K562 (cell line): ENCODE measurements around the gene TCP11. TPM values are rescaled to one million over a fixed set of nuclear protein-coding genes. Genes with fewer than 3 reads are reported as not detected.

Experiments used
- ATAC-seq: fragments of 200-7000 bp; cut with Tn5 transposase; 3 replicates; pipeline ENCODE4 v1.9.1; 2020; ENCODE audit warnings: moderate library complexity
- BruUV-seq: library from RNA; stranded (reverse); fragments of 400-500 nt; replicated peaks from 2 replicates; lab custom pipeline; 2021; lab: Mats Ljungman, UMichigan
- CTCF ChIA-PET: fragments of 300-600 bp; formaldehyde crosslinking; extraction: SDS; loops from one replicate; lab custom pipeline; 2021; ENCODE audit warnings: low intra/inter-chr PET ratio; lab: Yijun Ruan, JAX
- POLR2A ChIA-PET: fragments of 300-600, 350-650 bp; sonication (Branson Sonifier 250); formaldehyde crosslinking; extraction: SDS; loops from one replicate; lab custom pipeline; 2021; ENCODE audit warnings: antibody characterized with exemption, inconsistent platforms; lab: Yijun Ruan, JAX
- DNase-seq, 4 experiments: peaks; one replicate each; pipeline versions ENCODE4 v3.0.0 to v3.0.0-alpha.2; 2011 to 2018; ENCODE audit warnings: low spot score in 3 of 4, mixed read lengths in 3 of 4; ENCODE audit errors: extremely low read depth in 1 of 4
- FAIRE-seq: peaks from 2 replicates; lab custom pipeline; 2011; peaks lifted over from hg19 to GRCh38; lab: Jason Lieb, UNC
- H2AFZ ChIP-seq: 2 replicates; pipeline ENCODE4 v1.6.0; 2011; ENCODE audit warnings: low read depth, low read length, control low read depth, inconsistent platforms
- H3K27ac ChIP-seq: fragments of 200-600 bp; 3 replicates; pipeline ENCODE4 v1.8.0; 2011; ENCODE audit warnings: low read depth, mild to moderate bottlenecking, control low read depth, inconsistent platforms, low read length, moderate library complexity, mixed read lengths; ENCODE audit errors: extremely low read depth
- H3K27me3 ChIP-seq, 2 experiments: fragments of 300-600 bp in 1 of 2; 2 replicates in 1 of 2; 3 replicates in 1 of 2; pipeline versions ENCODE4 v1.6.0 to v1.8.0; 2011; ENCODE audit warnings: inconsistent platforms in 2 of 2, low read length in 2 of 2, mild to moderate bottlenecking in 1 of 2, mixed read lengths in 1 of 2, moderate library complexity in 1 of 2; ENCODE audit not compliant: control insufficient read depth in 2 of 2, insufficient read depth in 2 of 2
- H3K36me3 ChIP-seq: fragments of 300-600 bp; 3 replicates; pipeline ENCODE4 v1.8.0; 2011; ENCODE audit warnings: mild to moderate bottlenecking, low read length, inconsistent platforms; ENCODE audit not compliant: control insufficient read depth, insufficient read depth
- H3K4me1 ChIP-seq, 2 experiments: fragments of 200-600 bp in 1 of 2; replicated peaks in 1 of 2; 2 replicates in 1 of 2; 3 replicates in 1 of 2; pipeline versions ENCODE4 v1.5.1 to v1.8.0; 2011; ENCODE audit warnings: inconsistent platforms in 2 of 2, low read length in 2 of 2, mild to moderate bottlenecking in 1 of 2, mixed read lengths in 1 of 2, moderate library complexity in 1 of 2; ENCODE audit not compliant: control insufficient read depth in 2 of 2, insufficient read depth in 2 of 2
- H3K4me2 ChIP-seq: 2 replicates; pipeline ENCODE4 v1.6.1; 2011; ENCODE audit warnings: low read length, control low read depth, inconsistent platforms, mixed read lengths; ENCODE audit not compliant: insufficient read depth
- H3K4me3 ChIP-seq: fragments of 200-600 bp; sonication (generic), shearing (Covaris generic); 2 replicates; pipeline ENCODE4 v1.5.1; 2016; ENCODE audit warnings: control low read depth, inconsistent platforms
- H3K79me2 ChIP-seq: fragments of 200-600 bp; 3 replicates; pipeline ENCODE4 v1.8.0; 2011; ENCODE audit warnings: low read length, inconsistent platforms; ENCODE audit not compliant: control insufficient read depth, insufficient read depth
- H3K9ac ChIP-seq, 2 experiments: 2 replicates each; pipeline versions ENCODE4 v1.6.0 to v1.6.1; 2011; ENCODE audit warnings: low read depth in 2 of 2, low read length in 2 of 2, control low read depth in 1 of 2, inconsistent platforms in 1 of 2, mild to moderate bottlenecking in 1 of 2, mixed read lengths in 1 of 2; ENCODE audit not compliant: insufficient read depth in 1 of 2
- H3K9me1 ChIP-seq: one replicate; pipeline ENCODE4 v1.6.0; 2011; ENCODE audit warnings: inconsistent platforms, mild to moderate bottlenecking, low read length, moderate library complexity; ENCODE audit not compliant: control insufficient read depth, insufficient read depth
- H3K9me3 ChIP-seq: replicated peaks from 2 replicates; pipeline ENCODE4 v1.5.1; 2011; ENCODE audit warnings: low read depth, low read length, inconsistent platforms; ENCODE audit not compliant: control insufficient read depth, insufficient read depth
- H4K20me1 ChIP-seq: replicated peaks from 2 replicates; pipeline ENCODE4 v1.6.1; 2011; ENCODE audit warnings: low read length, inconsistent platforms, mixed read lengths; ENCODE audit not compliant: control insufficient read depth, insufficient read depth
- JUN ChIP-seq, 2 experiments: sonication (generic) in 1 of 2; formaldehyde crosslinking in 1 of 2; IDR thresholded peaks; 2 replicates each; pipeline versions ENCODE4 v1.6.1 to v1.8.0; 2012 to 2022; ENCODE audit warnings: borderline replicate concordance in 2 of 2, mild to moderate bottlenecking in 2 of 2, improper control_type of control experiment in 1 of 2, low read depth in 1 of 2, low read length in 1 of 2, missing genetic modification reagents in 1 of 2
- LARP7 ChIP-seq: fragments of 450-650 bp; IDR thresholded peaks from 2 replicates; pipeline ENCODE4 v1.6.1; 2016
- MBD2 ChIP-seq: sonication (generic); IDR thresholded peaks from 2 replicates; pipeline ENCODE4 v1.6.1; 2016; ENCODE audit warnings: low read depth, borderline replicate concordance
- NFIC ChIP-seq: fragments of 450-650 bp; IDR thresholded peaks from 2 replicates; pipeline ENCODE4 v1.6.1; 2017; ENCODE audit warnings: mild to moderate bottlenecking, inconsistent platforms
- SIN3B ChIP-seq: fragments of 450-650 bp; IDR thresholded peaks from 2 replicates; pipeline ENCODE4 v1.6.1; 2017; ENCODE audit warnings: low read depth, mild to moderate bottlenecking, moderate library complexity
- SLC30A9 ChIP-seq: fragments of 250-450 bp; sonication (Bioruptor Pico); IDR thresholded peaks from 2 replicates; pipeline ENCODE4 v1.8.0; 2022; ENCODE audit warnings: mild to moderate bottlenecking, moderate library complexity
- SNAPC5 ChIP-seq: fragments of 250-450 bp; sonication (Bioruptor Pico); IDR thresholded peaks from 2 replicates; pipeline ENCODE4 v1.8.0; 2021; ENCODE audit warnings: moderate library complexity, mild to moderate bottlenecking, inconsistent platforms
- SP2 ChIP-seq: IDR thresholded peaks from 2 replicates; pipeline ENCODE4 v1.6.1; 2011; ENCODE audit warnings: mild to moderate bottlenecking, low read depth, low read length, moderate library complexity; ENCODE audit not compliant: poor library complexity, severe bottlenecking; ENCODE audit errors: extremely low read depth
- STAT5A ChIP-seq: IDR thresholded peaks from 2 replicates; pipeline ENCODE4 v1.6.1; 2012; ENCODE audit warnings: low read length, inconsistent platforms, borderline replicate concordance
- ZBTB17 ChIP-seq: fragments of 450-650 bp; formaldehyde crosslinking; IDR thresholded peaks from 2 replicates; pipeline ENCODE4 v1.4.0; 2020; ENCODE audit warnings: mild to moderate bottlenecking
- ZBTB7A ChIP-seq: IDR thresholded peaks from 2 replicates; pipeline ENCODE4 v1.6.1; 2011; ENCODE audit warnings: low read depth, mild to moderate bottlenecking, low read length, moderate library complexity, borderline replicate concordance; ENCODE audit not compliant: control insufficient read depth
- ZHX1 ChIP-seq: fragments of 150-350 bp; conservative IDR thresholded peaks from 2 replicates; pipeline ENCODE4 v1.6.1; 2014; ENCODE audit warnings: low read length
- ZKSCAN1 ChIP-seq: fragments of 150-350 bp; IDR thresholded peaks from 2 replicates; pipeline ENCODE4 v1.6.1; 2016; ENCODE audit warnings: low read depth, low read length
- ZNF644 ChIP-seq: fragments of 200-800 bp; sonication (Bioruptor generic); IDR thresholded peaks from 2 replicates; pipeline ENCODE4 v1.6.1; 2016; ENCODE audit warnings: low read depth, missing genetic modification characterization, missing compliant biosample characterization
- WGBS: fragments of 100-300 bp; shearing (Covaris generic); methylation state at CpG from one replicate; pipeline ENCODE4 v1.1.6; 2016; ENCODE audit warnings: low coverage, mixed read lengths; ENCODE audit not compliant: insufficient coverage; ENCODE audit errors: missing lambda C conversion rate; 5-methylcytosine and 5-hydroxymethylcytosine counted together
- in situ Hi-C: fragments of 300-500 bp; cut with MboI; formaldehyde crosslinking; loops from 4 replicates; pipeline ENCODE4 v1.15.0; 2018; ENCODE audit warnings: inconsistent platforms, mixed read lengths
- intact Hi-C: fragments of 100-400 bp; cut with micrococcal nuclease; formaldehyde crosslinking; loops from 2 replicates; pipeline ENCODE4 v1.14.2; 2022
- polyA plus RNA-seq, 8 experiments: library from polyadenylated mRNA; depleted of rRNA in 4 of 8; stranded (reverse) in 5 of 8; unstranded in 3 of 8; fragments of >200 nt; fragmentation: Nextera tagmentation in 2 of 8; fragmentation: Illumina TruSeq in 1 of 8; extraction: Ambion mirVana in 2 of 8; extraction: Trizol in 1 of 8; gene quantifications; 2 replicates each; pipeline versions ENCODE4 v1.2.1 to v1.2.3, GENCODE V29; 2011 to 2014; ENCODE audit warnings: inconsistent platforms in 1 of 8, missing spikeins in 1 of 8
- total RNA-seq, 7 experiments: library from RNA; depleted of rRNA in 6 of 7; stranded (reverse); fragments of >200 nt in 6 of 7; fragmentation: Illumina TruSeq in 2 of 7; extraction: Trizol in 2 of 7; gene quantifications; 2 replicates each; pipeline versions ENCODE4 v1.2.1 to v1.2.3, GENCODE V29; 2011 to 2021; ENCODE audit warnings: low replicate concordance in 1 of 7

Gene TCP11
- total and polyA plus RNA-seq, 9 of the 15 experiments (the other 6 are each of a cell fraction or from before 2014, with no cell fraction given), result not detected

GRCh38 chr6:35181933-35182612, 40.9 kb upstream of the TCP11 start:
- no peaks in the 10 kb centered on the region for H3K36me3 ChIP-seq
- BruUV-seq, result no TSS peak
- no peak overlapping the region for H2AFZ ChIP-seq
- H3K27ac ChIP-seq, result no peak overlapping the region
- in situ Hi-C loops (no loop called here), intact Hi-C loops (no loop called here)
- ChIA-PET CTCF (interaction anchor here (0.6 kb wide), 1 partner anchor 681 kb away, joined by 5 read pairs; no protein-coding TSS in a partner anchor), POLR2A (interaction anchor here (0.6 kb wide), 1 partner anchor 75 kb away, joined by 3 read pairs; no protein-coding TSS in a partner anchor)
- H3K9me1 ChIP-seq, result no peaks in the 10 kb centered on the region
- no peak overlapping the region; the same call in 1 of the 2 replicates for H3K4me2 ChIP-seq
- DNase-seq, result peak in 1 of 4 experiments; percentile 54
- H3K79me2 ChIP-seq, result no peaks in the 10 kb centered on the region
- FAIRE-seq, result peak; percentile 19
- H3K9me3 ChIP-seq, result no peaks in the 10 kb centered on the region
- peaks cover 10 to 37% of the 10 kb centered on the region in 2 experiments; a peak in 4 of 5 replicates for H3K4me1 ChIP-seq
- ATAC-seq, result no peak
- peak overlapping the region in 1 of 2 experiments; percentile 32; a peak in 1 of 4 replicates for H3K9ac ChIP-seq
- WGBS, result 72% methylated on average over 27 of the region's 55 CpGs
- H3K27me3 ChIP-seq, result peaks cover 3 to 5% of the 10 kb centered on the region in 2 experiments; a peak in 4 of 5 replicates
- H4K20me1 ChIP-seq, result no peaks in the 10 kb centered on the region
- H3K4me3 ChIP-seq, result no peak overlapping the region
- TF ChIP-seq MBD2, result no peak
- no peak for TF ChIP-seq STAT5A
- no peak for TF ChIP-seq ZNF644 (tag)
- TF ChIP-seq ZBTB17 (CRISPR knock-in tag), result no peak
- TF ChIP-seq LARP7, result no peak
- TF ChIP-seq ZHX1, result no peak
- no peak for TF ChIP-seq SLC30A9
- peak; percentile 97 for TF ChIP-seq NFIC
- TF ChIP-seq ZBTB7A, result peak; percentile 64; the same call in 1 of the 2 replicates
- no peak for TF ChIP-seq JUN (IDR thresholded peaks at IDR 0.05; ENCODE audit: borderline replicate concordance, low read depth, low read length)
- no peak for TF ChIP-seq JUN (CRISPR knock-in tag; IDR thresholded peaks at IDR 0.05; ENCODE audit: borderline replicate concordance)
- peak; percentile 94 for TF ChIP-seq ZKSCAN1
- TF ChIP-seq SP2, result no peak
- no peak for TF ChIP-seq SIN3B
- TF ChIP-seq SNAPC5 (CRISPR knock-in tag), result no peak
